HuH-7 (cell line): ENCODE results near the gene URB1.
A peak's percentile ranks its signal among the peaks of the same experiment; 100 is the strongest.
"Not testable (repeated sequence)": the region's sequence is repeated elsewhere in the genome, so short reads cannot be mapped to it uniquely, and the experiment has no call there.

Source experiments
- DNase-seq: peaks from one replicate; pipeline ENCODE4 v3.0.0; 2011; ENCODE audit warnings: low spot score

The URB1 gene

GRCh38 chr21:32411350-32412161, 18.7 kb upstream of the URB1 start:
- DNase-seq, result no peak

GRCh38 chr21:32410916-32411315, 18.1 kb upstream of the URB1 start:
- no peak for DNase-seq

- no peak for DNase-seq
Measured at GRCh38 chr21:32410291-32410690, 17.5 kb upstream of the URB1 start.

GRCh38 chr21:32406405-32406804, 13.6 kb upstream of the URB1 start:
- DNase-seq, result no peak

- peak; percentile 72 for DNase-seq
Measured at GRCh38 chr21:32403201-32403777, 10.5 kb upstream of the URB1 start.

- DNase-seq, result no peak
Measured at GRCh38 chr21:32393677-32394001, 827 bp upstream of the URB1 start.

- no peak for DNase-seq
Measured at GRCh38 chr21:32392299-32392879, 423 bp downstream of the URB1 start.

- DNase-seq, result no peak
Measured at GRCh38 chr21:32391755-32392154, 1.1 kb downstream of the URB1 start.

GRCh38 chr21:32390537-32391224, 2.1 kb downstream of the URB1 start:
- not testable (repeated sequence) for DNase-seq

- no peak for DNase-seq
Measured at GRCh38 chr21:32389337-32390015, 3.3 kb downstream of the URB1 start.

- no peak for DNase-seq
Measured at GRCh38 chr21:32388306-32388705, 4.5 kb downstream of the URB1 start.

- no peak for DNase-seq
Measured at GRCh38 chr21:32387151-32387550, 5.7 kb downstream of the URB1 start.

GRCh38 chr21:32386195-32386870, 6.5 kb downstream of the URB1 start:
- DNase-seq, result no peak

- no peak for DNase-seq
Measured at GRCh38 chr21:32383812-32384211, 9.0 kb downstream of the URB1 start.

GRCh38 chr21:32382108-32382644, 10.6 kb downstream of the URB1 start:
- DNase-seq, result no peak

GRCh38 chr21:32381571-32381970, 11.2 kb downstream of the URB1 start:
- no peak for DNase-seq

- no peak for DNase-seq
Measured at GRCh38 chr21:32380940-32381339, 11.9 kb downstream of the URB1 start.

GRCh38 chr21:32378956-32379355, 13.9 kb downstream of the URB1 start:
- no peak for DNase-seq

GRCh38 chr21:32377991-32378390, 14.8 kb downstream of the URB1 start:
- no peak for DNase-seq

GRCh38 chr21:32377506-32377905, 15.3 kb downstream of the URB1 start:
- DNase-seq, result no peak

- no peak for DNase-seq
Measured at GRCh38 chr21:32372755-32373154, 20.1 kb downstream of the URB1 start.

- DNase-seq, result no peak
Measured at GRCh38 chr21:32371913-32372314, 20.9 kb downstream of the URB1 start.
